NT2/D1 (cell line): ENCODE measurements around the gene FGF1.

Experiments
- SUZ12 ChIP-seq: IDR thresholded peaks from 2 replicates; pipeline ENCODE4 v1.6.1; 2011; ENCODE audit not compliant: insufficient read length, insufficient read depth; ENCODE audit errors: extremely low read depth
- YY1 ChIP-seq: IDR thresholded peaks from 2 replicates; pipeline ENCODE4 v1.6.1; 2011; ENCODE audit not compliant: insufficient read length, insufficient read depth
- ZNF274 ChIP-seq: IDR thresholded peaks from 2 replicates; pipeline ENCODE4 v1.6.1; 2011; ENCODE audit warnings: mild to moderate bottlenecking, low read depth, low read length

GRCh38 chr5:142674531-142675469 is 11.1 kb downstream of the FGF1 start:
- TF ChIP-seq YY1: no peak
- TF ChIP-seq ZNF274: no peak
- TF ChIP-seq SUZ12: no peak
